Measurements from ENCODE around the gene SLF2.

SLF2 gene

GRCh38 chr10:100886521-100886920 lies 26.2 kb upstream of the SLF2 start:
- peaks cover 47% of the 10 kb centered on the region for H3K27me3 Mint-ChIP-seq
- no peaks in the 10 kb centered on the region for H3K36me3 Mint-ChIP-seq (ENCODE audit: low read depth)
- intact Hi-C loops (cut with micrococcal nuclease): no loop called here
- H3K27ac Mint-ChIP-seq: no peak overlapping the region
- no peaks in the 10 kb centered on the region for H3K4me1 Mint-ChIP-seq (ENCODE audit: low read depth)
- H3K9me3 Mint-ChIP-seq: no peaks in the 10 kb centered on the region
- no peak overlapping the region for H3K4me3 Mint-ChIP-seq

- no peaks in the 10 kb centered on the region for H3K4me1 Mint-ChIP-seq (ENCODE audit: low read depth)
- H3K27ac Mint-ChIP-seq: no peak overlapping the region
- H3K4me3 Mint-ChIP-seq: no peak overlapping the region
- H3K9me3 Mint-ChIP-seq: no peaks in the 10 kb centered on the region
- no peaks in the 10 kb centered on the region for H3K36me3 Mint-ChIP-seq (ENCODE audit: low read depth)
- intact Hi-C loops (cut with micrococcal nuclease): no loop called here
- H3K27me3 Mint-ChIP-seq: peaks cover 48% of the 10 kb centered on the region
Measured at GRCh38 chr10:100886963-100887362, 25.8 kb upstream of the SLF2 start.

DNA sequence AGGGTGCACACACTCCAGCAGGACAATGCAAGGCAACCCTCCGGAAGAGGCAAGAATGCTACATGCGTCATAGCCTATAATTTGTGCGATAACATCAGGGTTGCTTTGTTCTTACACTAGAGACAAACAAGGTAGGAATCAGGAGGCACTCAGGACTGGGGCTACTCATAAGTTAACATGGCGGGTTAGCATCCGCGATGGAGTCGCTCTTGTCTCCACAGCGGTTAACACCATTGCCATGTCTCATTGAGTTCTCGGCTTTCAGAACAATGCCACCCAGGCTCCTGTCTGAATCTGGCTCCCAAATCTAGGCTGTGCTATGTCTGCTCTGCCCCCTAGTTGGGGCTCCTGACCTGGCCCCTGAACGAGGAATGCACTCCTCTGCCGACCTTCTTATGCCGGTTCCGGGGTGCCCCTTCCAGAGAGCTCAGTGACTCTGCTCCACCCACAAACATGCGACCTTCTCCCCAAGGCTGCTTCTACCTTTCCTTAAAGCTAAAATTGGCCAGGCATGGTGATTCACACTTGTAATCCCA lies 24.9 kb upstream of the SLF2 start:
- H3K36me3 Mint-ChIP-seq (ENCODE audit: low read depth): no peaks in the 10 kb centered on the region

DNA sequence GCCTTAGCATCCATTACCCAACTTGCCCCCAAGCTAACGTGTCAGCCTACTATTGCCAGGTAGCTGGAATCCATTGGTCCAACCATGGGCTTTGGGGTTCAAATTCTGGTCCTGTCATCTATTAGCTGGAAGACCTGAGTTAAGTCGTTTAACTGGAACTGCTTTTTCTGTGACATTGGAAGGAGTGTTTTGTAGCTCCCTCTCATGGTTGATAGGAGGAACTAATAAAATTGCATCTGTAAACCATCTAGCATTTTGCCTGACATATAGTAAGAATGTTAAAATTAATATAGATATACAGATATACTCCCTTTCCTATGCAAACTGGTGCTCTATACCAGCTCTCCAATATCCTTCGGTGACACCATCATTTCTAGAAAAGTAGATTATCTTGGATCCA lies 23.8 kb upstream of the SLF2 start:
- intact Hi-C loops (cut with micrococcal nuclease): no loop called here
- no peaks in the 10 kb centered on the region for H3K9me3 Mint-ChIP-seq

More for the DNA sequence above, 24.9 kb upstream of the SLF2 start:
- H3K27me3 Mint-ChIP-seq: peaks cover 51% of the 10 kb centered on the region
- no peak overlapping the region for H3K27ac Mint-ChIP-seq
- intact Hi-C loops (cut with micrococcal nuclease): no loop called here
- no peaks in the 10 kb centered on the region for H3K4me1 Mint-ChIP-seq (ENCODE audit: low read depth)
- no peak overlapping the region for H3K4me3 Mint-ChIP-seq
- H3K9me3 Mint-ChIP-seq: no peaks in the 10 kb centered on the region

GRCh38 chr10:100889546-100889945 lies 23.2 kb upstream of the SLF2 start:
- no peaks in the 10 kb centered on the region for H3K4me1 Mint-ChIP-seq (ENCODE audit: low read depth)
- peaks cover 55% of the 10 kb centered on the region for H3K27me3 Mint-ChIP-seq
- no peak overlapping the region for H3K4me3 Mint-ChIP-seq
- intact Hi-C loops (cut with micrococcal nuclease): no loop called here
- H3K36me3 Mint-ChIP-seq (ENCODE audit: low read depth): no peaks in the 10 kb centered on the region
- H3K27ac Mint-ChIP-seq: no peak overlapping the region
- no peaks in the 10 kb centered on the region for H3K9me3 Mint-ChIP-seq

More for the DNA sequence above, 23.8 kb upstream of the SLF2 start:
- Mint-ChIP-seq H3K36me3 (ENCODE audit: low read depth) (no peaks in the 10 kb centered on the region), H3K27ac (no peak overlapping the region), H3K4me3 (no peak overlapping the region), H3K27me3 (peaks cover 53% of the 10 kb centered on the region), H3K4me1 (ENCODE audit: low read depth) (no peaks in the 10 kb centered on the region)

- Mint-ChIP-seq H3K9me3 (no peaks in the 10 kb centered on the region), H3K27me3 (peaks cover 55% of the 10 kb centered on the region)
Measured at GRCh38 chr10:100890141-100890672, 22.6 kb upstream of the SLF2 start.

GRCh38 chr10:100890673-100891317 lies 22.0 kb upstream of the SLF2 start:
- no peaks in the 10 kb centered on the region for H3K36me3 Mint-ChIP-seq (ENCODE audit: low read depth)
- intact Hi-C loops (cut with micrococcal nuclease): no loop called here
- no peak overlapping the region for H3K27ac Mint-ChIP-seq
- H3K4me3 Mint-ChIP-seq: no peak overlapping the region
- peaks cover 8% of the 10 kb centered on the region for H3K4me1 Mint-ChIP-seq (ENCODE audit: low read depth)
- H3K27me3 Mint-ChIP-seq: peaks cover 59% of the 10 kb centered on the region
- H3K9me3 Mint-ChIP-seq: no peaks in the 10 kb centered on the region

More at GRCh38 chr10:100890141-100890672, 22.6 kb upstream of the SLF2 start:
- Mint-ChIP-seq H3K36me3 (ENCODE audit: low read depth) (no peaks in the 10 kb centered on the region), H3K4me3 (no peak overlapping the region), H3K4me1 (ENCODE audit: low read depth) (peaks cover 2% of the 10 kb centered on the region), H3K27ac (no peak overlapping the region)
- intact Hi-C loops (cut with micrococcal nuclease): no loop called here

GRCh38 chr10:100894033-100894432 lies 18.7 kb upstream of the SLF2 start:
- H3K36me3 Mint-ChIP-seq (ENCODE audit: low read depth): no peaks in the 10 kb centered on the region
- H3K27me3 Mint-ChIP-seq: peaks cover 55% of the 10 kb centered on the region
- no peaks in the 10 kb centered on the region for H3K9me3 Mint-ChIP-seq
- H3K4me1 Mint-ChIP-seq (ENCODE audit: low read depth): peaks cover 12% of the 10 kb centered on the region
- no peak overlapping the region for H3K27ac Mint-ChIP-seq
- intact Hi-C loops (cut with micrococcal nuclease): no loop called here
- no peak overlapping the region for H3K4me3 Mint-ChIP-seq

DNA sequence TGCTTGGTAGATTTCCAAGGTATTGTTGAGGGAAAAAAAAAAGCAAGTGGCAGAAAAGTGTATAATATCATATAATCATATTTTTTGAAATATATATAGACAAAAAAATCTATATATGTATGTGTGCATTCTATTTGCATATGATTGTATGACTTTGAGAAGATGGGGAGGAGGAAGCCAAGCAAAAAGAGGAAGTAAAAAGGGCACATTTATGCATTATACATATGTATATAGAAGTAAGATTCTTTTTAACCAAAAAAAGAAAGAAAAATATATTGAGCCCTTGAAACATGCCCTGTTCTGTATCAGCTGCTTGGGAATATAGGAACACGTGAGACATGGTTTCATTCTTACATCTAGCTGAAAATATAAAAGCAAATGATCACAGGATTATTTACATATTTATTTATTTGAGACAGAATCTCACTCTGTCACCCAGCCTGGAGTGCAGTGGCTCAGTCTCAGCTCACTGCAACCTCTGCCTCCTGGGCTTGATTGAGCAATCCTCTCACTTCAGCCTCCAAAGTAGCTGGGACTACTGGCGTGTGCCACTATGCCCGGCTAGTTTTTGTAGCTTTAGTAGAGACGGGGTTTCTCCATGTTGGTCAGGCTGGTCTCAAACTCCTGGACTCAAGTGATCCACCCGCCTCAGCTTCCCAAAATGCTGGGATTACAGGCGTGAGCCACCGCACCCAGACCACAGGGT lies 18.0 kb upstream of the SLF2 start:
- H3K9me3 Mint-ChIP-seq: no peaks in the 10 kb centered on the region
- no peak overlapping the region for H3K27ac Mint-ChIP-seq
- H3K36me3 Mint-ChIP-seq (ENCODE audit: low read depth): no peaks in the 10 kb centered on the region
- H3K4me3 Mint-ChIP-seq: no peak overlapping the region
- peaks cover 51% of the 10 kb centered on the region for H3K27me3 Mint-ChIP-seq
- H3K4me1 Mint-ChIP-seq (ENCODE audit: low read depth): peaks cover 12% of the 10 kb centered on the region
- intact Hi-C loops (cut with micrococcal nuclease): no loop called here

DNA sequence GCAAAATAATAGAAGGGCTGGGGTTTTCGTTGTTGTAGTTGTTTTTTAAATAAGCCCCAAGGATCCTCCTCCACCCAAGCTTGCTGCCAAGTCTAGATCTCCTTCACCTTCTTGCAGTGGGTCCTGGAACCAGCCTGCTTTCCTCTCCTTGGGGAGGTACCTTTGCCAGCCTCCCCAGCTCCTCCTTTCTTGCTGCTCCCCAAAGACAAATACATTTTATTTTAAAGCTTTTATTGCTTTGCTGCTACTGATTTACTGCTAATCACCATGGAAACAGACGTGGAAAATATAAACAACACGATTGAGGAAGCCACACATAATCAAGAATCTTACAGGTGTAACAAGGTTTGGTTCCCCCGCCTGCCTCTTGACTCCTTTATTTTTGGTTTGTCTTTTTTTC lies 17.4 kb upstream of the SLF2 start:
- Mint-ChIP-seq H3K4me1 (ENCODE audit: low read depth) (peaks cover 12% of the 10 kb centered on the region), H3K27me3 (peaks cover 49% of the 10 kb centered on the region), H3K36me3 (ENCODE audit: low read depth) (no peaks in the 10 kb centered on the region), H3K9me3 (no peaks in the 10 kb centered on the region), H3K27ac (no peak overlapping the region), H3K4me3 (no peak overlapping the region)
- intact Hi-C loops (cut with micrococcal nuclease): no loop called here

DNA sequence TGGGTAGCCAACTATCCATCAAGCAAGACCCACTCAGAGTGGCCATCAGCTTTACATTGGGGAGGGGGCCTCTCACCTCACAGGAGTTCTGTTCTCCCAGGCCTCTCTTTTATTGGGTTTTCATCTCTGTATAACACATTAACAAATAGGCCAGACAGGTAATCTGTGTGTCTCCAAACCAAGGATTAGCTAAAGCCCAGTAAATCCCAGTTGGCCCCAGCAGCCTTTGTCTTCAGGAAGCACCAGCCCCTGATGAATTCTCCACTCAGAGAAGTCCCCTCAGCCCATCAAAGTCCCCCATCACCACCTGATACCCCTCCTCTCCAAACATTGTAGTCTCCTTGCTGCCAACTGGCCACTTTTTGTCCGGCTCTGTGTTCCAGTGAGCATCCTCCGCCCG lies 16.9 kb upstream of the SLF2 start:
- Mint-ChIP-seq H3K27ac (no peak overlapping the region), H3K4me1 (ENCODE audit: low read depth) (peaks cover 12% of the 10 kb centered on the region), H3K27me3 (peaks cover 44% of the 10 kb centered on the region), H3K4me3 (no peak overlapping the region), H3K9me3 (no peaks in the 10 kb centered on the region), H3K36me3 (ENCODE audit: low read depth) (no peaks in the 10 kb centered on the region)
- intact Hi-C loops (cut with micrococcal nuclease): no loop called here

GRCh38 chr10:100896876-100897461 lies 15.8 kb upstream of the SLF2 start:
- intact Hi-C loops (cut with micrococcal nuclease): no loop called here
- Mint-ChIP-seq H3K9me3 (no peaks in the 10 kb centered on the region), H3K4me3 (no peak overlapping the region), H3K36me3 (ENCODE audit: low read depth) (no peaks in the 10 kb centered on the region), H3K4me1 (ENCODE audit: low read depth) (peaks cover 12% of the 10 kb centered on the region), H3K27me3 (peaks cover 35% of the 10 kb centered on the region), H3K27ac (no peak overlapping the region)

- Mint-ChIP-seq H3K4me3 (no peak overlapping the region), H3K36me3 (ENCODE audit: low read depth) (no peaks in the 10 kb centered on the region), H3K4me1 (ENCODE audit: low read depth) (peaks cover 12% of the 10 kb centered on the region), H3K27ac (no peak overlapping the region), H3K27me3 (peaks cover 29% of the 10 kb centered on the region), H3K9me3 (no peaks in the 10 kb centered on the region)
- intact Hi-C loops (cut with micrococcal nuclease): no loop called here
Measured at GRCh38 chr10:100897976-100898375, 14.8 kb upstream of the SLF2 start.

- Mint-ChIP-seq H3K27ac (no peak overlapping the region), H3K36me3 (ENCODE audit: low read depth) (no peaks in the 10 kb centered on the region), H3K4me3 (no peak overlapping the region), H3K9me3 (no peaks in the 10 kb centered on the region), H3K27me3 (peaks cover 34% of the 10 kb centered on the region), H3K4me1 (ENCODE audit: low read depth) (peaks cover 12% of the 10 kb centered on the region)
- intact Hi-C loops (cut with micrococcal nuclease): no loop called here
Measured at GRCh38 chr10:100899171-100899570, 13.6 kb upstream of the SLF2 start.
